Body of pancreas (tissue), 4 donors: ENCODE measurements around the gene ADAMTS17.

Source experiments
- CTCF ChIP-seq, 7 experiments: fragments of 450-650 bp in 4 of 7; fragments of 200-600 bp in 3 of 7; sonication (generic) in 3 of 7; IDR thresholded peaks; one replicate each; pipeline ENCODE4 v1.5.1; 2016 to 2019; ENCODE audit warnings: antibody characterized with exemption in 7 of 7
- POLR2A ChIP-seq, 3 donors: fragments of 450-650 bp; IDR thresholded peaks; one replicate each; pipeline ENCODE4 v1.6.1; 2016; ENCODE audit warnings: antibody characterized with exemption in 3 of 3, mild to moderate bottlenecking in 2 of 3

GRCh38 chr15:100210338-100210737, 131.4 kb downstream of the ADAMTS17 start:
- TF ChIP-seq CTCF (IDR thresholded peaks at IDR 0.05) (no peak), POLR2A (IDR thresholded peaks at IDR 0.05) (no peak)
